ENCODE results near the gene KCNK16. TPM values are rescaled to one million over a fixed set of nuclear protein-coding genes. Genes with fewer than 3 reads are reported as not detected.

The KCNK16 gene
- total RNA-seq, 1 experiment from 2014 or later = not detected

- Histone ChIP-seq H3K4me1 (replicated peaks; ENCODE audit: insufficient read depth) (no peaks in the 10 kb centered on the region), H3K36me3 (ENCODE audit: low read depth) (no peaks in the 10 kb centered on the region), H3K79me2 (ENCODE audit: low read depth) (no peaks in the 10 kb centered on the region), H4K20me1 (ENCODE audit: insufficient read depth) (no peaks in the 10 kb centered on the region), H3K4me3 (no peak overlapping the region), H2AFZ (no peak overlapping the region), H3K9me3 (ENCODE audit: insufficient read depth, low read depth) (no peaks in the 10 kb centered on the region), H3K4me2 (no peak overlapping the region), H3F3A (ENCODE audit: insufficient read depth, low read depth) (no peaks in the 10 kb centered on the region), H3K27ac (no peak overlapping the region), H3K27me3 (ENCODE audit: insufficient read depth, low read depth) (peaks cover 63% of the 10 kb centered on the region), H3K9me2 (ENCODE audit: insufficient read depth) (no peaks in the 10 kb centered on the region)
- BruUV-seq (replicated peaks) = no TSS peak
- ChIA-PET CTCF (no interaction called here), POLR2A (ENCODE audit: unreplicated experiment) (no interaction called here)
- intact Hi-C loops (cut with micrococcal nuclease; ENCODE audit: unreplicated experiment) = no loop called here
- no peak for DNase-seq
- TF ChIP-seq CTCF (conservative IDR thresholded peaks at IDR 0.05) = no peak
- no peak for TF ChIP-seq EZH2 (IDR thresholded peaks at IDR 0.05; ENCODE audit: low read depth)
Observed at GRCh38 chr6:39342692-39343395, 20.3 kb upstream of the KCNK16 start.

GRCh38 chr6:39341937-39342336 is 19.4 kb upstream of the KCNK16 start:
- BruUV-seq (replicated peaks) = no TSS peak
- Histone ChIP-seq H3K9me2 (ENCODE audit: insufficient read depth) (no peaks in the 10 kb centered on the region), H3K4me1 (replicated peaks; ENCODE audit: insufficient read depth) (no peaks in the 10 kb centered on the region), H4K20me1 (ENCODE audit: insufficient read depth) (no peaks in the 10 kb centered on the region), H3K27ac (no peak overlapping the region), H3K36me3 (ENCODE audit: low read depth) (no peaks in the 10 kb centered on the region), H3K9me3 (ENCODE audit: insufficient read depth, low read depth) (no peaks in the 10 kb centered on the region), H2AFZ (no peak overlapping the region), H3K4me2 (no peak overlapping the region), H3K4me3 (no peak overlapping the region), H3K79me2 (ENCODE audit: low read depth) (no peaks in the 10 kb centered on the region), H3F3A (ENCODE audit: insufficient read depth, low read depth) (no peaks in the 10 kb centered on the region), H3K27me3 (ENCODE audit: insufficient read depth, low read depth) (peaks cover 66% of the 10 kb centered on the region)
- no peak for DNase-seq
- POLR2A ChIA-PET (ENCODE audit: unreplicated experiment) = no interaction called here
- intact Hi-C loops (cut with micrococcal nuclease; ENCODE audit: unreplicated experiment) = no loop called here
- no peak for TF ChIP-seq CTCF (conservative IDR thresholded peaks at IDR 0.05)
- TF ChIP-seq EZH2 (IDR thresholded peaks at IDR 0.05; ENCODE audit: low read depth) = no peak
- CTCF ChIA-PET = no interaction called here

GRCh38 chr6:39341352-39341751 is 18.9 kb upstream of the KCNK16 start:
- no peak overlapping the region for H2AFZ ChIP-seq
- no peaks in the 10 kb centered on the region for H3K9me3 ChIP-seq (ENCODE audit: insufficient read depth, low read depth)
- no peak for TF ChIP-seq CTCF (conservative IDR thresholded peaks at IDR 0.05)
- POLR2A ChIA-PET (ENCODE audit: unreplicated experiment) = no interaction called here
- H3K9me2 ChIP-seq (ENCODE audit: insufficient read depth) = no peaks in the 10 kb centered on the region
- no peaks in the 10 kb centered on the region for H3K36me3 ChIP-seq (ENCODE audit: low read depth)
- H3K4me1 ChIP-seq (replicated peaks; ENCODE audit: insufficient read depth) = no peaks in the 10 kb centered on the region
- DNase-seq = no peak
- no peak overlapping the region for H3K4me3 ChIP-seq
- peaks cover 64% of the 10 kb centered on the region for H3K27me3 ChIP-seq (ENCODE audit: insufficient read depth, low read depth)
- no TSS peak for BruUV-seq (replicated peaks)
- no peaks in the 10 kb centered on the region for H3F3A ChIP-seq (ENCODE audit: insufficient read depth, low read depth)
- CTCF ChIA-PET = no interaction called here
- no peaks in the 10 kb centered on the region for H3K79me2 ChIP-seq (ENCODE audit: low read depth)
- intact Hi-C loops (cut with micrococcal nuclease; ENCODE audit: unreplicated experiment) = no loop called here
- no peak overlapping the region for H3K27ac ChIP-seq
- no peaks in the 10 kb centered on the region for H4K20me1 ChIP-seq (ENCODE audit: insufficient read depth)
- no peak overlapping the region for H3K4me2 ChIP-seq

Measured in PC-9 (cell line).